Heart left ventricle (tissue), 16 donors: Measurements from ENCODE around the gene MAMDC2. TPM values are rescaled to one million over a fixed set of nuclear protein-coding genes. Genes with fewer than 3 reads are reported as not detected.

Source experiments
- ATAC-seq, 4 donors: fragments of 200-7000 bp; cut with Tn5 transposase; one replicate each; pipeline ENCODE4 v1.9.1; 2020 to 2022; ENCODE audit warnings: moderate library complexity in 4 of 4, mild to moderate bottlenecking in 3 of 4, moderate number of reproducible peaks in 1 of 4
- DNase-seq, 5 donors: peaks; one replicate each; pipeline ENCODE4 v3.0.0-alpha.2; 2020
- H3K27ac ChIP-seq, 12 donors: fragments of 200-600 bp; sonication (generic) in 4 of 12; one replicate each; pipeline versions ENCODE4 v1.5.0 to v1.8.0; 2016 to 2022; ENCODE audit warnings: mild to moderate bottlenecking in 2 of 12
- H3K27me3 ChIP-seq, 9 donors: fragments of 200-600 bp; sonication (generic) in 2 of 9; one replicate each; pipeline versions ENCODE4 v1.5.1 to v1.8.0; 2016 to 2022; ENCODE audit warnings: mild to moderate bottlenecking in 3 of 9
- H3K36me3 ChIP-seq, 9 donors: fragments of 200-600 bp; sonication (generic) in 2 of 9; one replicate each; pipeline versions ENCODE4 v1.5.0 to v1.8.0; 2018 to 2022; ENCODE audit warnings: mild to moderate bottlenecking in 2 of 9
- H3K4me1 ChIP-seq, 12 donors: fragments of 200-600 bp; sonication (generic) in 4 of 12; one replicate each; pipeline versions ENCODE4 v1.5.0 to v1.8.0; 2016 to 2022; ENCODE audit warnings: mild to moderate bottlenecking in 3 of 12
- H3K4me3 ChIP-seq, 12 donors: fragments of 200-600 bp; sonication (generic) in 4 of 12; one replicate each; pipeline versions ENCODE4 v1.5.0 to v1.8.0; 2017 to 2022; ENCODE audit warnings: mild to moderate bottlenecking in 9 of 12, moderate library complexity in 4 of 12
- H3K9me3 ChIP-seq, 12 donors: fragments of 200-600 bp; sonication (generic) in 4 of 12; one replicate each; pipeline versions ENCODE4 v1.5.0 to v1.8.0; 2016 to 2022; ENCODE audit warnings: mild to moderate bottlenecking in 1 of 12
- POLR2A ChIP-seq, 2 donors: fragments of 450-650 bp; IDR thresholded peaks; one replicate each; pipeline ENCODE4 v1.6.1; 2017; ENCODE audit warnings: antibody characterized with exemption in 2 of 2, mild to moderate bottlenecking in 2 of 2, moderate library complexity in 2 of 2
- WGBS, 4 donors: extraction: QIAGEN DNeasy Blood & Tissue Kit in 2 of 4; methylation state at CpG; one replicate each; pipeline versions ENCODE4 v1.1.5 to v1.1.7; 2013 to 2018; 5-methylcytosine and 5-hydroxymethylcytosine counted together
- intact Hi-C, 10 donors: fragments of 100-400 bp; cut with DNase I; formaldehyde crosslinking; loops; one replicate each; pipeline versions ENCODE4 v1.11.1 to v1.14.2; 2022
- polyA plus RNA-seq, 2 donors: library from polyadenylated mRNA; stranded (reverse); fragments of 200-250 nt; gene quantifications; one replicate each; pipeline ENCODE4 v1.2.3, GENCODE V29; 2013
- total RNA-seq, 9 donors: library from RNA; depleted of rRNA in 2 of 9; stranded (reverse); fragments of >200 nt in 2 of 9; fragmentation: NEBNext Ultra II Directional in 3 of 9; extraction: Animal tissue kit (Norgen Biotek cat#: 25700) in 3 of 9; gene quantifications; one replicate each; pipeline versions ENCODE4 v1.1.0 to v1.2.4, GENCODE V29; 2016 to 2023
- TF ChIP-seq, protein P1 (sequence below), 12 donors: fragments of 200-600 bp; sonication (generic) in 4 of 12; IDR thresholded peaks; one replicate each; pipeline versions ENCODE4 v1.5.0 to v1.8.0; 2018 to 2022; ENCODE audit warnings: antibody characterized with exemption in 12 of 12, mild to moderate bottlenecking in 5 of 12
- donor health status: ischemic (EF 13 %, LVEDD 7.1; RV severe dilation, severe dysfunction).
- donor health status: healthy with polysubstance abuse.
- donor health status: DM: no; HTN: yes; CAD: no.
- donor health status: DM: no; HTN: no; CAD: no.
- donor health status: ischemic (EF 25% LVEDD 6.9; RV normal size, moderate dysfunction).
- donor health status: ischemic (EF 25% LVEDD 5.7; RV mildly dilated, moderate dysfunction).
- donor health status: healthy.
- donor health status: DM: yes; HTN: yes; CAD: no.
- donor health status: ischemic (EF 35%, LVEDD 5.7; RV mildly dilated, moderate dysfunction).
- donor health status: nonischemic (EF 11% LVEDD 7.7; RV severe dilation, severe dysfunction).
- donor health status: DM: yes; HTN: yes; CAD: no.
- donor health status: PGD.
- donor health status: ischemic (EF 29% LVEDD 5.4; RV normal size, mild dysfunction).
- donor health status: nonischemic (EF 23%, LVEDD 6.1; RV moderate dilation, normal function).

Gene MAMDC2
- total and polyA plus RNA-seq, 11 donors = 2.5 to 23.9 (median 5.1) TPM

DNA sequence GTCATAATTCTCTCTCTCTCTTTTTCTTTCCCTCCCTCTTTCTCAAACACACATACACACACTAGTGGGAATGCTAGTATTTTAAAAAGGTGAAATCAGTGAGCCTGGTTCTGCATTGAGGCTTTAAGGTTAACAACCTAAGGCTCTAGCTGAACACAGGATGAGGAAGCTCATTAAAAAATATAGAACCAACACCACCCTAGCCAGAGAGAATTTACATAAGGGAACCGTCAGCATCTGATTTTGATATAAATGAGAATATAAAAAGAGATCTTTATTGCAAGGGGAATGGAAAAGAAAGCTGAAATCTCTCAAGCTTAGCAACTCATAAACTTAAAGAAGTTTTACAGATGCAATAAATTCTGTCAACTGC is 100.5 kb downstream of the MAMDC2 start:
- Histone ChIP-seq H3K27me3 (no peaks in the 10 kb centered on the region), H3K4me1 (no peaks in the 10 kb centered on the region), H3K9me3 (no peaks in the 10 kb centered on the region), H3K27ac (no peak overlapping the region), H3K4me3 (no peak overlapping the region), H3K36me3 (peaks cover 0 to 69% (median 8%) of the 10 kb centered on the region in 9 donors)
- ATAC-seq (no peak), DNase-seq (no peak)
- 79 to 92% (median 86%) methylated on average over 1 of the region's 1 CpG for WGBS, 4 donors
- intact Hi-C loops = loop anchor here in 1 of 10 donors (10.0 kb wide), 1 partner anchor 49 kb away; no protein-coding TSS in a partner anchor
- TF ChIP-seq POLR2A (IDR thresholded peaks at IDR 0.05) = no peak
- TF ChIP-seq, protein P1, sequence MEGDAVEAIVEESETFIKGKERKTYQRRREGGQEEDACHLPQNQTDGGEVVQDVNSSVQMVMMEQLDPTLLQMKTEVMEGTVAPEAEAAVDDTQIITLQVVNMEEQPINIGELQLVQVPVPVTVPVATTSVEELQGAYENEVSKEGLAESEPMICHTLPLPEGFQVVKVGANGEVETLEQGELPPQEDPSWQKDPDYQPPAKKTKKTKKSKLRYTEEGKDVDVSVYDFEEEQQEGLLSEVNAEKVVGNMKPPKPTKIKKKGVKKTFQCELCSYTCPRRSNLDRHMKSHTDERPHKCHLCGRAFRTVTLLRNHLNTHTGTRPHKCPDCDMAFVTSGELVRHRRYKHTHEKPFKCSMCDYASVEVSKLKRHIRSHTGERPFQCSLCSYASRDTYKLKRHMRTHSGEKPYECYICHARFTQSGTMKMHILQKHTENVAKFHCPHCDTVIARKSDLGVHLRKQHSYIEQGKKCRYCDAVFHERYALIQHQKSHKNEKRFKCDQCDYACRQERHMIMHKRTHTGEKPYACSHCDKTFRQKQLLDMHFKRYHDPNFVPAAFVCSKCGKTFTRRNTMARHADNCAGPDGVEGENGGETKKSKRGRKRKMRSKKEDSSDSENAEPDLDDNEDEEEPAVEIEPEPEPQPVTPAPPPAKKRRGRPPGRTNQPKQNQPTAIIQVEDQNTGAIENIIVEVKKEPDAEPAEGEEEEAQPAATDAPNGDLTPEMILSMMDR (IDR thresholded peaks at IDR 0.05) = no peak

DNA sequence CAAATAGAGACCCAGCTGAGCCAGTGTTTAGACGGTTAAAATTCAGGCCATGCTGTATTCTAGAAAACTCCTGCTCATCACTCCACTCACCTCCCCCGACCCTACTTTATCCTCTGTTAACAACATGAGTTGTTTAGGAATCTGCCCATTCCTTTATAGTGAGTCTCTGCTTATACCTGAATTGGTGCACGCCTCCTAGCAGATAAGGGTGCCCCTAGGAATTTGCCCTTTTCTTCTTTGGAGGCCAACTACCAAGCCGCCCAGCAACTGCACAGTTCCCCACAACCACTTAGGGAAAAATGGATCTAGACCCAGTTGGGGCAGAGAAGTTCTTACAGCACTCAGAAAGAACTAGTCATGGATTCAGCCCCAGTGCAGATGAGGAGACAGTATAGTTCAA is 102.3 kb downstream of the MAMDC2 start:
- TF ChIP-seq POLR2A (IDR thresholded peaks at IDR 0.05) = no peak
- TF ChIP-seq, protein P1 (IDR thresholded peaks at IDR 0.05) = no peak
- ATAC-seq = no peak
- no peak for DNase-seq
- WGBS, 4 donors = 79 to 89% (median 86%) methylated on average over 4 of the region's 4 CpGs
- Histone ChIP-seq H3K36me3 (peaks cover 0 to 62% (median 5%) of the 10 kb centered on the region in 9 donors), H3K4me3 (no peak overlapping the region), H3K9me3 (no peaks in the 10 kb centered on the region), H3K4me1 (no peaks in the 10 kb centered on the region), H3K27ac (no peak overlapping the region), H3K27me3 (no peaks in the 10 kb centered on the region)
- intact Hi-C loops = loop anchor here in 1 of 10 donors (10.0 kb wide), 1 partner anchor 51 kb away; no protein-coding TSS in a partner anchor

DNA sequence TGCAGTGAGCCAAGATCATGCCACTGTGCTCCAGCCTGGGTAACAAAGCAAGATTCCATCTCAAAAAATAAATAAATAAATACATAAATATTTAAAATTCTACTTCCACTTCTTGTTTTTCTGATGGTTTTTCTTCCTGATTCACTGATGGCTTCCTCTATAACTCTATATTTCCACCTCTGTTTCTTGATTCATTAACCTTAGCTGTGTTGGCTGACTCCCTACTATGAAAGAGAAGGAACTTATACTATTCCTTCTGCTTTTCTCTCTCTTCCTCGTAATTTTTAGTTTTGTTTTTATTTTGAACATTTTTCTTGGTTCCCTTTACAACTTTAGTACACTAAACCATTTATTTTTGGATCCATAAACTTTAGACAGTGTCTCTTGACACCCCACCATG is 103.5 kb downstream of the MAMDC2 start:
- H3K27ac ChIP-seq = no peak overlapping the region
- TF ChIP-seq POLR2A (IDR thresholded peaks at IDR 0.05) = no peak
- TF ChIP-seq, protein P1 (IDR thresholded peaks at IDR 0.05) = no peak
- intact Hi-C loops = loop anchor here in 1 of 10 donors (10.0 kb wide), 1 partner anchor 52 kb away; no protein-coding TSS in a partner anchor
- no peaks in the 10 kb centered on the region for H3K9me3 ChIP-seq
- H3K36me3 ChIP-seq = peaks cover 0 to 50% (median 5%) of the 10 kb centered on the region in 9 donors
- WGBS, 4 donors = 67 to 82% (median 81%) methylated on average over 1 of the region's 1 CpG
- ATAC-seq (no peak), DNase-seq (no peak)
- H3K4me1 ChIP-seq = no peaks in the 10 kb centered on the region
- H3K4me3 ChIP-seq = no peak overlapping the region
- H3K27me3 ChIP-seq = no peaks in the 10 kb centered on the region

DNA sequence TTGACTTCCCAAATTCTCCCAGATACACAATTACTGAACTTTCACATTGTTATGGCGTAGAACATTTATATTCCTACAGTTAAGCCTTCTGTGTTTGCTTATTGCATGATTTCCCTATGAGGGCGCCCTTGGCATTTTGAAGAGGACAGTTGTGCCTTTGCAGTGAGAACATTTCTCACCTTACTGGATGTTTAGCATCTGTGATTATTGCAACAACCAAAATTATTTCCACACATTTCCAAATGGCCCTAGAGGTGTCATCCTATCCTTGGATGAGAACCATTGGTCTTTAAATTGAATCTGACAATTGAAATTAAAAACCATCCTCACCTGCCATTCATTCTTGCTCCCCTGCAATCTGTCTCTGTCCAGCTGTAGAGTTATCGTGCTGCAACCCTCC is 104.0 kb downstream of the MAMDC2 start:
- 84 to 89% (median 86%) methylated on average over 3 of the region's 3 CpGs for WGBS, 4 donors
- Histone ChIP-seq H3K36me3 (peaks cover 0 to 47% (median 5%) of the 10 kb centered on the region in 9 donors), H3K4me3 (no peak overlapping the region), H3K27me3 (no peaks in the 10 kb centered on the region), H3K9me3 (no peaks in the 10 kb centered on the region), H3K27ac (no peak overlapping the region), H3K4me1 (no peaks in the 10 kb centered on the region)
- no peak for ATAC-seq
- intact Hi-C loops = loop anchor here in 1 of 10 donors (10.0 kb wide), 1 partner anchor 53 kb away; no protein-coding TSS in a partner anchor
- DNase-seq = no peak
- TF ChIP-seq, protein P1 (IDR thresholded peaks at IDR 0.05) = no peak
- TF ChIP-seq POLR2A (IDR thresholded peaks at IDR 0.05) = no peak
